Measurements from ENCODE around the gene THAP3. TPM values are rescaled to one million over a fixed set of nuclear protein-coding genes. Genes with fewer than 3 reads are reported as not detected.
A peak's percentile ranks its signal among the peaks of the same experiment; 100 is the strongest.

The THAP3 gene
- total and polyA plus RNA-seq, 9 of the 15 experiments (the other 6 are each of a cell fraction or from before 2014, with no cell fraction given) = 1.9 to 31.2 (median 18.2) TPM

DNA sequence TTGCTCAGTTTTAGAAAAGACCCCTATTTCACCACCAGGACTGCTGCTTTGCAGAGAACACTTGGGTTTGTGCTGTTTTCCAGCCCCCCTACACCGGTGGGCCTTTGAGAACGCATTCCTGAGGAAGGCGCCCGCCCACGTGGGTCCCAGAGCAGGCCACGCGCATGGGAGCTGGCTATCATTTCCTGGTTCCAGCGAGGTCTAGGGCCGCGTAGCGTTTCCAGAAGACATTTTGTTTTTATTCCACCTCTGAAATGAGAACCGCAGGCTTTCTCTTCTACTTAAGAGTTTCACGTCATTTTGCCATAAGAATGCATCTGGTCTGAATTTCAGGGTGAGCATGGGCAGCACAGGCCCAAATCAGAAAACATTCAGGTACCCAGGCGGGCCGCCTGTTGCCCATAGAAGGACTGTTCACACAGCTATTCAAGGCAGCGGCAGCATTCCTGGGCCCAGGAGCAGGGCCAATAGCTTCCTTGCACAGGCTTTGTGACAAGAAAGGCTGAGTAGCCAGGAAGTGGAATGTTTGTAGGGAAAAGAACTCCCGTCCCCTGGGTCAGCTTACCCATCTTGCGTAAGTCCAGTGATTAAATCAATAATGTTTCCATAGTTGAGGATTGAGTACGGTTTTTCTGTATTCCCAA, 20.6 kb upstream of the THAP3 start (continued):
- TF ChIP-seq, protein P1, sequence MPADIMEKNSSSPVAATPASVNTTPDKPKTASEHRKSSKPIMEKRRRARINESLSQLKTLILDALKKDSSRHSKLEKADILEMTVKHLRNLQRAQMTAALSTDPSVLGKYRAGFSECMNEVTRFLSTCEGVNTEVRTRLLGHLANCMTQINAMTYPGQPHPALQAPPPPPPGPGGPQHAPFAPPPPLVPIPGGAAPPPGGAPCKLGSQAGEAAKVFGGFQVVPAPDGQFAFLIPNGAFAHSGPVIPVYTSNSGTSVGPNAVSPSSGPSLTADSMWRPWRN (IDR thresholded peaks at IDR 0.05; ENCODE audit: low read depth) = no peak
- TF ChIP-seq NCOA6 (IDR thresholded peaks at IDR 0.05) (no peak), ZNF224 (CRISPR knock-in tag; IDR thresholded peaks at IDR 0.05) (no peak), POLR2AphosphoS5 (IDR thresholded peaks at IDR 0.05; ENCODE audit: control insufficient read depth, insufficient read depth, low read depth, low read length) (no peak), NR2C2 (CRISPR knock-in tag; IDR thresholded peaks at IDR 0.05) (no peak), NR2C2 (tag; IDR thresholded peaks at IDR 0.05) (0 out of 2 replicates have a peak, but pooled peaks have one; percentile 26), RNF2 (IDR thresholded peaks at IDR 0.05) (peak; percentile 45; the same call in 1 of the 2 replicates), MAFG (tag; conservative IDR thresholded peaks at IDR 0.05) (no peak), SPI1 (IDR thresholded peaks at IDR 0.05; ENCODE audit: borderline replicate concordance, low read depth, low read length) (no peak), RBM34 (IDR thresholded peaks at IDR 0.05; ENCODE audit: borderline replicate concordance, insufficient read depth, low read length) (no peak), GATA2 (CRISPR knock-in tag; IDR thresholded peaks at IDR 0.05) (no peak), NFRKB (IDR thresholded peaks at IDR 0.05; ENCODE audit: low read depth) (peak; percentile 98)
- TF ChIP-seq, protein P2, sequence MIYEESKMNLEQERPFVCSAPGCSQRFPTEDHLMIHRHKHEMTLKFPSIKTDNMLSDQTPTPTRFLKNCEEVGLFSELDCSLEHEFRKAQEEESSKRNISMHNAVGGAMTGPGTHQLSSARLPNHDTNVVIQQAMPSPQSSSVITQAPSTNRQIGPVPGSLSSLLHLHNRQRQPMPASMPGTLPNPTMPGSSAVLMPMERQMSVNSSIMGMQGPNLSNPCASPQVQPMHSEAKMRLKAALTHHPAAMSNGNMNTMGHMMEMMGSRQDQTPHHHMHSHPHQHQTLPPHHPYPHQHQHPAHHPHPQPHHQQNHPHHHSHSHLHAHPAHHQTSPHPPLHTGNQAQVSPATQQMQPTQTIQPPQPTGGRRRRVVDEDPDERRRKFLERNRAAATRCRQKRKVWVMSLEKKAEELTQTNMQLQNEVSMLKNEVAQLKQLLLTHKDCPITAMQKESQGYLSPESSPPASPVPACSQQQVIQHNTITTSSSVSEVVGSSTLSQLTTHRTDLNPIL (CRISPR knock-in tag; IDR thresholded peaks at IDR 0.05) = no peak
- TF ChIP-seq, protein P3, sequence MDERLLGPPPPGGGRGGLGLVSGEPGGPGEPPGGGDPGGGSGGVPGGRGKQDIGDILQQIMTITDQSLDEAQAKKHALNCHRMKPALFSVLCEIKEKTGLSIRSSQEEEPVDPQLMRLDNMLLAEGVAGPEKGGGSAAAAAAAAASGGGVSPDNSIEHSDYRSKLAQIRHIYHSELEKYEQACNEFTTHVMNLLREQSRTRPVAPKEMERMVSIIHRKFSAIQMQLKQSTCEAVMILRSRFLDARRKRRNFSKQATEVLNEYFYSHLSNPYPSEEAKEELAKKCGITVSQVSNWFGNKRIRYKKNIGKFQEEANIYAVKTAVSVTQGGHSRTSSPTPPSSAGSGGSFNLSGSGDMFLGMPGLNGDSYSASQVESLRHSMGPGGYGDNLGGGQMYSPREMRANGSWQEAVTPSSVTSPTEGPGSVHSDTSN (CRISPR knock-in tag; IDR thresholded peaks at IDR 0.05; ENCODE audit: low read depth) = no peak
- TF ChIP-seq, protein P3 (tag; conservative IDR thresholded peaks at IDR 0.05; ENCODE audit: low read depth) = no peak

All from K562 (cell line).